GM18508 (cell line): ENCODE measurements around the gene TMEM203.

ENCODE experiments used
- ATAC-seq: cut with Tn5 transposase; IDR thresholded peaks from one replicate; pipeline ENCODE4 v1.9.1; 2021; ENCODE audit warnings: moderate number of reproducible peaks; ENCODE audit not compliant: insufficient read depth, unreplicated experiment

TMEM203 gene

GRCh38 chr9:137157618-137158415, 47.6 kb downstream of the TMEM203 start:
- no peak for ATAC-seq

GRCh38 chr9:137156567-137157375, 48.7 kb downstream of the TMEM203 start:
- no peak for ATAC-seq
